ENCODE results near the gene KLHL29. TPM values are rescaled to one million over a fixed set of nuclear protein-coding genes. Genes with fewer than 3 reads are reported as not detected.

Gene KLHL29
- total and polyA plus RNA-seq, 4 donors = 0.29 to 2.3 (median 0.68) TPM

DNA sequence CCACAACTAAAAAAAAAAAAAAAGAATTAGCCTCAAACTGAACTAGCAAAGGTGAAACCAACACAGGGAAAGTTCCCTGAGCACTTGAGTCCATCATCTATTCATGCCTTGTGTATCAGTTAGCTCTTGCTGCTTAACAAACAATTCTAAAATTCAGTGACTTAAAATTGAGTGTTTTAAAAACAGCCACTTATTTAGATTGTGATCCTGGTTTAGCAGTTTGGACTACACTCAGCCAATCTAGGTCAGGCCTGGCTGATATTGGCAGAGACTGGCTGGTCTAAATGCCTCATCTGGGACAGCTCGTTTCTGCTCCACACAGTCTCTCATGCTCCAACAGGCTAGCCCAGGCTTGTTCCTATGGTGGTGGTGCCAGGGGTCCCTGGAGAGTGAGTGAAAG, 294.1 kb downstream of the KLHL29 start (continued):
- TF ChIP-seq GABPA (IDR thresholded peaks at IDR 0.05 in 1 of 2, conservative IDR thresholded peaks at IDR 0.05 in 1 of 2) (no peak), TAF1 (conservative IDR thresholded peaks at IDR 0.05) (no peak)

DNA sequence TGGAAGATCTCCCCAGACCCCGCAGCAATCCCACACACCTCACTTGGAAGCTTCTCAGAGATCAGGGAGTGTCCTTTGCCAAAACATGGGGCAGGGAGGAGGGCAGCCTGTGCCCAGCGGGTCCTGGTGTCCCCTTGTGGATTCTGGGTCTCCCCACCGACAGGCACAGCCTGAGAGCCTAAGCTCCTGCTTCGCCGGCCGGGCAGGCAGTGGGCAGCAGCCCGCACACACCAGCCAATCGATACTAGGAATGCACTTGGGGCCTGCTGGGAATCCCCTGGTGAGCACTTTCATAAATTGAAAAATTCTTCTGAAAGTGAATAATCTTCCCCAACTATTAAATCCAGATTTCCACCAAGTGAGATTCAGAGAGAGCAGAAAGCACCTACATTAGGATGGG, 296.0 kb downstream of the KLHL29 start:
- H3K27me3 ChIP-seq (ENCODE audit: control insufficient read depth in 4 of 4, insufficient read depth in 4 of 4, low read length in 3 of 4) = no peaks in the 10 kb centered on the region
- H3K9ac ChIP-seq (ENCODE audit: low read depth in 1 of 2, low read length in 2 of 2) = no peak overlapping the region
- no peaks in the 10 kb centered on the region for H3K4me1 ChIP-seq (ENCODE audit: control insufficient read depth in 4 of 4, insufficient read depth in 4 of 4, low read length in 3 of 4)
- H3K27ac ChIP-seq (ENCODE audit: low read depth in 1 of 2, low read length in 2 of 2) = no peak overlapping the region
- H3K9me3 ChIP-seq (ENCODE audit: control insufficient read depth in 4 of 4, low read length in 3 of 4) = peaks cover 0 to 2% (median under 1%) of the 10 kb centered on the region in 4 donors
- no peak for DNase-seq (ENCODE audit: low spot score)
- H3K36me3 ChIP-seq (ENCODE audit: control insufficient read depth in 4 of 4, insufficient read depth in 3 of 4, low read depth in 1 of 4, low read length in 3 of 4) = no peaks in the 10 kb centered on the region
- TF ChIP-seq, protein P1, sequence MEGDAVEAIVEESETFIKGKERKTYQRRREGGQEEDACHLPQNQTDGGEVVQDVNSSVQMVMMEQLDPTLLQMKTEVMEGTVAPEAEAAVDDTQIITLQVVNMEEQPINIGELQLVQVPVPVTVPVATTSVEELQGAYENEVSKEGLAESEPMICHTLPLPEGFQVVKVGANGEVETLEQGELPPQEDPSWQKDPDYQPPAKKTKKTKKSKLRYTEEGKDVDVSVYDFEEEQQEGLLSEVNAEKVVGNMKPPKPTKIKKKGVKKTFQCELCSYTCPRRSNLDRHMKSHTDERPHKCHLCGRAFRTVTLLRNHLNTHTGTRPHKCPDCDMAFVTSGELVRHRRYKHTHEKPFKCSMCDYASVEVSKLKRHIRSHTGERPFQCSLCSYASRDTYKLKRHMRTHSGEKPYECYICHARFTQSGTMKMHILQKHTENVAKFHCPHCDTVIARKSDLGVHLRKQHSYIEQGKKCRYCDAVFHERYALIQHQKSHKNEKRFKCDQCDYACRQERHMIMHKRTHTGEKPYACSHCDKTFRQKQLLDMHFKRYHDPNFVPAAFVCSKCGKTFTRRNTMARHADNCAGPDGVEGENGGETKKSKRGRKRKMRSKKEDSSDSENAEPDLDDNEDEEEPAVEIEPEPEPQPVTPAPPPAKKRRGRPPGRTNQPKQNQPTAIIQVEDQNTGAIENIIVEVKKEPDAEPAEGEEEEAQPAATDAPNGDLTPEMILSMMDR (IDR thresholded peaks at IDR 0.05; ENCODE audit: low read depth, low read length, missing input control) = no peak
- TF ChIP-seq FOXA2 (IDR thresholded peaks at IDR 0.05) = no peak
- TF ChIP-seq, protein P2, sequence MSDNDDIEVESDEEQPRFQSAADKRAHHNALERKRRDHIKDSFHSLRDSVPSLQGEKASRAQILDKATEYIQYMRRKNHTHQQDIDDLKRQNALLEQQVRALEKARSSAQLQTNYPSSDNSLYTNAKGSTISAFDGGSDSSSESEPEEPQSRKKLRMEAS (IDR thresholded peaks at IDR 0.05) = no peak
- WGBS = 88% methylated on average over 8 of the region's 8 CpGs
- no peak overlapping the region for H3K4me3 ChIP-seq (ENCODE audit: low read depth in 1 of 3, low read length in 3 of 3)

DNA sequence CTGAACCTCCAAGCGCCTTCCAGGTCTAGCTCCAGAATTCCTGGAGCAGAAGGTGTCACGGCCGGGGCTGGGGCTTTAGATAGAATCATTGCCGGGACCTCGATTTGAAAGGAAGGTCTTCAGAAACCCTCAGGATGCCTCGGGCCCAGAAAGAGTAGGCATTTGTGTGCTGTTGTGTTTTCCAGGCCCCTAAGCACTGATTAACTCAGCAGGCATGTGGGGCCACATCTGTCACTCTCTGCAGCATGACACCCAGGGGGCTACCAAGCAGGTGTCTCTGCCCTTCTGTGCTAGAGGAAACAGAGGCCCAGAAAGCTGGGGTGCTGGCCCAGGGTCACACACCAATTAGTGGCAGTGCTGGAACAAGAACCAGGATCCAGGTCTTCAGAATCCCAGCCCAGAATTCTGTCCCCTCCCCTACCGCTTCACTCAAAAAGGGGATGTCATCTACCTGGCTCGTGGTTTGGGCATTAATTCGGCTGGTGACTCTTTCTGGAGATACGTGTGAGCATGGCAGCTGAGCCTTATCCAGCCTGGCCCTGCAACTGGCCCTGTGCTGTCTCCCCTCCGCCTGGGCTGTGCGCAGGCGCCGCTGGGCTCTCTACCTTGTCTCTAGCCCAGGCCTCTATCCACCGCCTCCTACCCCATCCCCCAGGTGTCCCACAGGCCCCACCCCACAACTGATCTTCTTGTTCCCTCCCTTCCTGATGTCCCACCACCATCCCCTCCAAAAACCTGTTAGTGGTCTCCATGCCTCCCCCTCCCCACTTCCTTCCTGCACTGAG, 296.6 kb downstream of the KLHL29 start:
- TF ChIP-seq FOXA2 (IDR thresholded peaks at IDR 0.05) = no peak
- TF ChIP-seq, protein P1 (IDR thresholded peaks at IDR 0.05; ENCODE audit: low read depth, low read length, missing input control) = no peak
- TF ChIP-seq, protein P3, sequence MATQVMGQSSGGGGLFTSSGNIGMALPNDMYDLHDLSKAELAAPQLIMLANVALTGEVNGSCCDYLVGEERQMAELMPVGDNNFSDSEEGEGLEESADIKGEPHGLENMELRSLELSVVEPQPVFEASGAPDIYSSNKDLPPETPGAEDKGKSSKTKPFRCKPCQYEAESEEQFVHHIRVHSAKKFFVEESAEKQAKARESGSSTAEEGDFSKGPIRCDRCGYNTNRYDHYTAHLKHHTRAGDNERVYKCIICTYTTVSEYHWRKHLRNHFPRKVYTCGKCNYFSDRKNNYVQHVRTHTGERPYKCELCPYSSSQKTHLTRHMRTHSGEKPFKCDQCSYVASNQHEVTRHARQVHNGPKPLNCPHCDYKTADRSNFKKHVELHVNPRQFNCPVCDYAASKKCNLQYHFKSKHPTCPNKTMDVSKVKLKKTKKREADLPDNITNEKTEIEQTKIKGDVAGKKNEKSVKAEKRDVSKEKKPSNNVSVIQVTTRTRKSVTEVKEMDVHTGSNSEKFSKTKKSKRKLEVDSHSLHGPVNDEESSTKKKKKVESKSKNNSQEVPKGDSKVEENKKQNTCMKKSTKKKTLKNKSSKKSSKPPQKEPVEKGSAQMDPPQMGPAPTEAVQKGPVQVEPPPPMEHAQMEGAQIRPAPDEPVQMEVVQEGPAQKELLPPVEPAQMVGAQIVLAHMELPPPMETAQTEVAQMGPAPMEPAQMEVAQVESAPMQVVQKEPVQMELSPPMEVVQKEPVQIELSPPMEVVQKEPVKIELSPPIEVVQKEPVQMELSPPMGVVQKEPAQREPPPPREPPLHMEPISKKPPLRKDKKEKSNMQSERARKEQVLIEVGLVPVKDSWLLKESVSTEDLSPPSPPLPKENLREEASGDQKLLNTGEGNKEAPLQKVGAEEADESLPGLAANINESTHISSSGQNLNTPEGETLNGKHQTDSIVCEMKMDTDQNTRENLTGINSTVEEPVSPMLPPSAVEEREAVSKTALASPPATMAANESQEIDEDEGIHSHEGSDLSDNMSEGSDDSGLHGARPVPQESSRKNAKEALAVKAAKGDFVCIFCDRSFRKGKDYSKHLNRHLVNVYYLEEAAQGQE (IDR thresholded peaks at IDR 0.05) = no peak
- TF ChIP-seq JUND (IDR thresholded peaks at IDR 0.05) = no peak
- TF ChIP-seq, protein P4, sequence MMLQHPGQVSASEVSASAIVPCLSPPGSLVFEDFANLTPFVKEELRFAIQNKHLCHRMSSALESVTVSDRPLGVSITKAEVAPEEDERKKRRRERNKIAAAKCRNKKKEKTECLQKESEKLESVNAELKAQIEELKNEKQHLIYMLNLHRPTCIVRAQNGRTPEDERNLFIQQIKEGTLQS (IDR thresholded peaks at IDR 0.05) = no peak
- no peak for TF ChIP-seq NR2F2 (IDR thresholded peaks at IDR 0.05)
- TF ChIP-seq TAF1 (conservative IDR thresholded peaks at IDR 0.05) = no peak
- TF ChIP-seq HNF4A (conservative IDR thresholded peaks at IDR 0.05) = no peak
- TF ChIP-seq, protein P5, sequence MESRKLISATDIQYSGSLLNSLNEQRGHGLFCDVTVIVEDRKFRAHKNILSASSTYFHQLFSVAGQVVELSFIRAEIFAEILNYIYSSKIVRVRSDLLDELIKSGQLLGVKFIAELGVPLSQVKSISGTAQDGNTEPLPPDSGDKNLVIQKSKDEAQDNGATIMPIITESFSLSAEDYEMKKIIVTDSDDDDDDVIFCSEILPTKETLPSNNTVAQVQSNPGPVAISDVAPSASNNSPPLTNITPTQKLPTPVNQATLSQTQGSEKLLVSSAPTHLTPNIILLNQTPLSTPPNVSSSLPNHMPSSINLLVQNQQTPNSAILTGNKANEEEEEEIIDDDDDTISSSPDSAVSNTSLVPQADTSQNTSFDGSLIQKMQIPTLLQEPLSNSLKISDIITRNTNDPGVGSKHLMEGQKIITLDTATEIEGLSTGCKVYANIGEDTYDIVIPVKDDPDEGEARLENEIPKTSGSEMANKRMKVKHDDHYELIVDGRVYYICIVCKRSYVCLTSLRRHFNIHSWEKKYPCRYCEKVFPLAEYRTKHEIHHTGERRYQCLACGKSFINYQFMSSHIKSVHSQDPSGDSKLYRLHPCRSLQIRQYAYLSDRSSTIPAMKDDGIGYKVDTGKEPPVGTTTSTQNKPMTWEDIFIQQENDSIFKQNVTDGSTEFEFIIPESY (IDR thresholded peaks at IDR 0.05) = no peak
- TF ChIP-seq, protein P2 (IDR thresholded peaks at IDR 0.05) = no peak
- Histone ChIP-seq H3K9ac (ENCODE audit: low read depth in 1 of 2, low read length in 2 of 2) (no peak overlapping the region), H3K36me3 (ENCODE audit: control insufficient read depth in 4 of 4, insufficient read depth in 3 of 4, low read depth in 1 of 4, low read length in 3 of 4) (no peaks in the 10 kb centered on the region), H3K4me3 (ENCODE audit: low read depth in 1 of 3, low read length in 3 of 3) (no peak overlapping the region), H3K4me1 (ENCODE audit: control insufficient read depth in 4 of 4, insufficient read depth in 4 of 4, low read length in 3 of 4) (no peaks in the 10 kb centered on the region), H3K9me3 (ENCODE audit: control insufficient read depth in 4 of 4, low read length in 3 of 4) (peaks cover 0 to 2% (median under 1%) of the 10 kb centered on the region in 4 donors), H3K27ac (ENCODE audit: low read depth in 1 of 2, low read length in 2 of 2) (no peak overlapping the region), H3K27me3 (ENCODE audit: control insufficient read depth in 4 of 4, insufficient read depth in 4 of 4, low read length in 3 of 4) (no peaks in the 10 kb centered on the region)
- 89% methylated on average over 15 of the region's 15 CpGs for WGBS
- no peak for DNase-seq (ENCODE audit: low spot score)

Measured in liver (tissue), 9 donors.